Stimulated activated naive B cell treated with anti-CD40 and anti-IgM and Interleukin-4, amounts not matched to agents 10 μg/mL and 1 μg/mL and 100 μg/mL, for 72 hours (primary cell): ENCODE data around the gene SETD5.

Source experiments
- ATAC-seq, 2 donors: fragments of 150-1000 bp; cut with Tn5 transposase; replicated peaks; 2 replicates each; pipeline ENCODE4 v1.10.0; 2021; ENCODE audit warnings: moderate library complexity in 1 of 2
- DNase-seq: peaks from one replicate; pipeline ENCODE4 v3.0.0; 2021
- H3K27ac Mint-ChIP-seq: one replicate; pipeline ENCODE4 v1.8.0; 2022; ENCODE audit warnings: mild to moderate bottlenecking, mixed read lengths
- H3K27me3 Mint-ChIP-seq, 2 donors: one replicate each; pipeline ENCODE4 v1.8.0; 2022; ENCODE audit warnings: mixed read lengths in 2 of 2
- H3K36me3 Mint-ChIP-seq, 2 donors: one replicate each; pipeline ENCODE4 v1.8.0; 2022; ENCODE audit warnings: mixed read lengths in 2 of 2, mild to moderate bottlenecking in 1 of 2
- H3K4me1 Mint-ChIP-seq, 2 donors: one replicate each; pipeline ENCODE4 v1.8.0; 2022; ENCODE audit warnings: mixed read lengths in 2 of 2, mild to moderate bottlenecking in 1 of 2
- H3K4me3 Mint-ChIP-seq, 2 donors: one replicate each; pipeline ENCODE4 v1.8.0; 2022; ENCODE audit warnings: mild to moderate bottlenecking in 2 of 2, mixed read lengths in 2 of 2, moderate library complexity in 1 of 2
- H3K9me3 Mint-ChIP-seq, 2 donors: one replicate each; pipeline ENCODE4 v1.8.0; 2022; ENCODE audit warnings: mixed read lengths in 2 of 2, mild to moderate bottlenecking in 1 of 2

SETD5 gene

GRCh38 chr3:9514306-9514705 is 116.9 kb downstream of the SETD5 start:
- ATAC-seq (no peak), DNase-seq (no peak)
- peaks cover 5 to 38% of the 10 kb centered on the region in 2 donors for H3K27me3 Mint-ChIP-seq
- peaks cover under 1 to 2% of the 10 kb centered on the region in 2 donors for H3K4me1 Mint-ChIP-seq
- H3K4me3 Mint-ChIP-seq: no peak overlapping the region
- no peaks in the 10 kb centered on the region for H3K9me3 Mint-ChIP-seq
- no peaks in the 10 kb centered on the region for H3K36me3 Mint-ChIP-seq
- no peak overlapping the region for H3K27ac Mint-ChIP-seq

GRCh38 chr3:9514956-9515355 is 117.5 kb downstream of the SETD5 start:
- H3K4me3 Mint-ChIP-seq: no peak overlapping the region
- no peaks in the 10 kb centered on the region for H3K36me3 Mint-ChIP-seq
- peaks cover 4 to 38% of the 10 kb centered on the region in 2 donors for H3K27me3 Mint-ChIP-seq
- DNase-seq: no peak
- H3K9me3 Mint-ChIP-seq: no peaks in the 10 kb centered on the region
- H3K27ac Mint-ChIP-seq: no peak overlapping the region
- no peaks in the 10 kb centered on the region for H3K4me1 Mint-ChIP-seq
- ATAC-seq: no peak

- H3K36me3 Mint-ChIP-seq: no peaks in the 10 kb centered on the region
Observed at GRCh38 chr3:9525078-9525477, 127.7 kb downstream of the SETD5 start.

More at GRCh38 chr3:9525078-9525477, 127.7 kb downstream of the SETD5 start:
- no peaks in the 10 kb centered on the region for H3K4me1 Mint-ChIP-seq
- DNase-seq: no peak
- H3K27ac Mint-ChIP-seq: no peak overlapping the region
- no peak for ATAC-seq
- H3K27me3 Mint-ChIP-seq: peaks cover 31 to 46% of the 10 kb centered on the region in 2 donors
- H3K9me3 Mint-ChIP-seq: peaks cover 0 to 1% of the 10 kb centered on the region in 2 donors
- H3K4me3 Mint-ChIP-seq: no peak overlapping the region
